Dermis blood vessel endothelial cell (primary cell): ENCODE results near the gene SLC8A1. TPM values are rescaled to one million over a fixed set of nuclear protein-coding genes. Genes with fewer than 3 reads are reported as not detected.
"Not testable (repeated sequence)": the region's sequence is repeated elsewhere in the genome, so short reads cannot be mapped to it uniquely, and the experiment has no call there.

Source experiments
- DNase-seq: peaks from one replicate; pipeline ENCODE4 v3.0.0; 2010
- total RNA-seq: library from RNA; depleted of rRNA; stranded (reverse); fragments of >200 nt; gene quantifications from 2 replicates; pipeline ENCODE4 v1.2.3, GENCODE V29; 2014

The SLC8A1 gene
- total RNA-seq, 1 donor from 2014 or later: 1.5 TPM

DNA sequence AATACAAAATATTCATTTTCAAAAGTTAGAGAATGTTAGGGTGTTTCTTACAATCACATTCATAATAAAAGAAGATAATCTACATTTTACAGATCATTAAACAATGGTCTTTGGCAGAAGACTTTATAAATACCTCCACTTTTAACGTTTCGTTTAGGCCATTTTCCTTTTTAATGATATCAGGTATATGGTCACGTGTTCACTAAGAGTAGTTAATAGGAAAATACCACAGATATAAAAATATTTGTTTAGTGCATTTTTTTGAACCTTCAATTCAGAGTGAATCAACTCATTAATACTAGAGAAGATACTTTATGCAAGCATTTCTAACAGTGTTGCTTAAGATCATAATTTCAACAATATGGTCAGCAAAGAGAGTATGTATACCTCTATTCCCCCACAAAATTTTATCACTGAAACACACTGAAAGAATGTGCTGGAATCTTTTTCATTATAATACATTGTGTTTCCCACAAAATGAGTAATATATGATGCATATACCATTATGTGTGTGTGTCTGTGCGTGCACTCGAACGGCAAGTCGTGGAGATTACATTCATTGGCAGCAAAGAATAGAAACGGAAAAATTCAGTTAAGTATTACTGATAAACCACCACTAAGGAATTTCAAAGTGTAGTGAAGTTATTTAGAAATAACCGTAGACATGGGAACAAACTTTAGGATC, 353.0 kb downstream of the SLC8A1 start:
- no peak for DNase-seq

DNA sequence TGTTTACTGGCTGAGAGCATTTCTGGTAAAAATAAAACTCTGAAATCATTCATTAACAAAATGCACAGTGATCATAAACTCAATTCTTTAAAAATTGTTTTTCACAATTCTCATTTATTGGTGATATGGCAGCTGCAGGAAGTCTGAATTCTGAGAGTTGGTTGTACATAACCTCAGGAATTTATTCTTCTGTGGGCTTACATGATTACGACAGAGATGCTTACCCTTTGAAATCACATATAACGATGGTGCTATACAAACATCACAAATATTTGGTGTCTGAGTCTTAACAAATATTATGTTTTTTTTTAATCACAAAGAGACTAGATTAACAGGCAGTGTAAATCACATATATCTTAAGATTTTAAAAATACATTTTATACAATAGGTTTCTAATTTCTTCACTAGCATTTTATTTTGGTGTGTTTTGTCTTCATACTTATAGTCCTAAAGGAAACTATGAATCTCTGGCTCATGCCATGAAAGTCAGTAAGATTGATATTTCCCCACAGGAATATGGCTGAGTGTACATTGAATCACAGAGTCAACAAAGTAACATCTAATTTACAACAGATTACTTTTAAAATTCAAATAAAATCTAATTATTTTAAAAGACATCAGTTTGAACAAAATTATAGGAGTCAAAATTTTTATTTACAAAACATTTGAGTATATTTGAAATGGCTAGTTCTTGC, 354.1 kb downstream of the SLC8A1 start:
- DNase-seq: no peak

- DNase-seq: no peak
Observed at GRCh38 chr2:40096360-40096759, 355.5 kb downstream of the SLC8A1 start.

- DNase-seq: no peak
Observed at GRCh38 chr2:40095000-40095399, 356.9 kb downstream of the SLC8A1 start.

DNA sequence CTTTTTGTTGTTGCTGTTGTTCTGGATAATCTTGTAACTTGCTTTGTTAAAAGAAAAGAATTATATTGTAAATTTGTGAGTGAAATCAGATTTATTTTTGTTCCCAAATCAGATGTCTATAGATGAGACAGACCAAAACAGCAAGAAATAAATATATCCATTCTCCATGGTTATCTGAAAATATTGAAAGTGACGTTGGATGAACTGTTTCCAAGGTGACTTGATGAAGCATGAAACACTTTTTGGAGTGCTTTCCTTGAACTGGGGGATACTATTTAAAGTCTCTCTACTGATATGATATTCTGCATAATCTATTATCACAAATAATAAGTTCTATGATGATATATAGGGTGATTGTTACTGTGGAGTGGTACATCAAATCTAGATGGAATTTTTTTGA, 357.4 kb downstream of the SLC8A1 start:
- no peak for DNase-seq

DNA sequence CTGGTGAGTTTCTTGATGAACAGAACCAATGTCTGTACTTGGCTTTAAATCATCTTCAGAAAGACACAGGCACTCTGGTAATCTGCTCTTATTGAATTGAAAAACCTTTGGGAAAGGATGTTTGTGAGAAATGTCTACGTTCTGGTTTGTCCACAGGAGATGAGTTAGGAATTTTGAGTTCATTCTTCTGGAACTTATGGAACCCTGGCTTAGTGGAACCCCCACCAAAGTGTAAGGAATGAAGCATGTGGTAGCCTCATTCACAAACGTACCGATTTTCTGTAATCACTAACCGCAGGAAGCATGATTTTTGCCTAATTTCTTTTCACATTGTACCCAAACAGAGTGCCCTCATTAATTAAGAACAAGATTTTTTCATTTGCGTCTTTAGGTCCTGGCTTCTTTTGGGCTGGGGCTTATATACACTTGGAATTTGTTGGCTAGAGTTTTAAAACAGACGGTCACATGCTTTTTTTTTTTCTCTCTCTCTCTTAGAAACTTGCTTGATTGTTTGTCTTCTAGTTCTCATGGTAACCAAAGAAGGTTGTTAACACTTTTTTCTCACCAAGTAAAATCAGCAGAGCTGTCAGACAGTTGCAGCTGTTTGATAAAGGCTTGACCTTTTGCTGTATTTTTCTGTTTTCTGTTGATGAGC, 358.7 kb downstream of the SLC8A1 start:
- no peak for DNase-seq

GRCh38 chr2:40090044-40090443, 361.8 kb downstream of the SLC8A1 start:
- no peak for DNase-seq

DNA sequence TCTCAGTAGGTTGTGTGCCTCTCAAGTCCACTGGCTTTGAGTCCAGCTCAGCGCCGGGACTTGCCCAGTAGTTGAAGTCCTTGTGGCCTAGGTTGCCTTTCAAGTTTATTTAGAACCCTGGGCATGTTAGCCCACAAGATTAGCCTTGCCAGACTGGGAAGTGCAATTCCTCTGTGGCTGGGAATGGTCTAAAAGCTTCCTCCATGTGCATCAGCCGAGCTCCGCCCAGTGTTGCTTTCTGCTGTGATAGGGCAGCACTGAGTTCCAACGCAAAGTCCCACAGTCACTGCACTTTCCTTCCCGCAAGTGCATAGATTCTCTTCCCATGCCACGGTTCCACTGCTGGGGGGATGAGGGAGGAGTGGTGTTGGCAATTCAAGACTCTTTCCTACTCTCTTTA, 364.0 kb downstream of the SLC8A1 start:
- DNase-seq: no peak

DNA sequence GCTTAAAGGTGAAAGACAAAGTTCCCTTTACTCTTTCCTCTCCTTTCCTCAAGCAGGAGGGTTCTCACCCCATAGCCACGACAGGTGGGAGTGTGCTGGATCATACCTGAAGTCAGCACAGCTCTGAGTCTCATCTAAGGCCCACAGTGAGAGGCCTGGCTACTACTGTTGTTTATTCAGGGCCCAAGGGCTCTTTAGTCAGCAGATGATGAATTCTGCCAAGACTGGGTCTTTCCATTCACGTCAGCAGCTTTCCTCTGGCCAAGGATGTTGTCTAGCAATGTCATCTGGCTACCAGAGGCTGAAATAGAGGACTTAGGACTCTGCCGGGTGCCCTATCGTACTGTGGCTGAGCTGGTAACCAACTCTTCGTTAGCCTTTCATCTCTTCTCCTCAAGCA, 364.5 kb downstream of the SLC8A1 start:
- DNase-seq: no peak

DNA sequence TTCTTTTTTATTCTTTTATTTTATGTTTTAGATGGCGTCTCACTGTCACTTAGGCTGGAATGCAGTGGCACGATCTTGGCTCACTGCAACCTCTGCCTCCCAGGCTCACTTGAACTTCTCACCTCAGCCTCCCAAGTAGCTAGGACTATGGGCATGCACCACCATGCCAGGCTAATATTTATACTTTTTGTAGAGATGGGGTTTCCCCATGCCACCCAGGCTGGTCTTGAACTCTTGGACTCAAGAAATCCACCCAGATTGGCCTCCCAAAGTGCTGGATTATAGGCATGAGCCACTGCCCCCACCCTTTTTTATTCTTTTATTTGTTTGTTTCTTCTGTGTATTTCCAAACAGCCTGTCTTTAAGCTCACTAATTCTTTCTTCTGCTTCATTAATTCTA, 366.1 kb downstream of the SLC8A1 start:
- no peak for DNase-seq

DNA sequence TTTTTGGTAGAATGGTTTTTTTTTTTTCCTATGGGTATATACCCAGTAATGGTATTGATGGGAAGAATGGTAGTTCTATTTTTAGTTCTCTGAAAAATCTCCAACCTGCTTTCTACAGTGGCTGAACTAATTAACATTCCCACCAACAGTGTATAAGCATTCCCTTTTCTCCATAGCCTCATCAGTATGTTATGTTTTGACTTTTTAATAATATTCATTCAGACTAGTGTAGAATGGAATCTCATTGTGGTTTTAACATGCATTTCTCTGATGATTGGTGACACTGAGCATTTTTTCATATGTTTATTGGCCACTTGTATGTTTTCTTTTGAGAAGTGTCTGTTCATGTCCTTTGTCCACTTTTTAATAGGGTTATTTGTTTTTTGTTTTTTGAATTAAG, 378.6 kb downstream of the SLC8A1 start:
- DNase-seq: not testable (repeated sequence)

DNA sequence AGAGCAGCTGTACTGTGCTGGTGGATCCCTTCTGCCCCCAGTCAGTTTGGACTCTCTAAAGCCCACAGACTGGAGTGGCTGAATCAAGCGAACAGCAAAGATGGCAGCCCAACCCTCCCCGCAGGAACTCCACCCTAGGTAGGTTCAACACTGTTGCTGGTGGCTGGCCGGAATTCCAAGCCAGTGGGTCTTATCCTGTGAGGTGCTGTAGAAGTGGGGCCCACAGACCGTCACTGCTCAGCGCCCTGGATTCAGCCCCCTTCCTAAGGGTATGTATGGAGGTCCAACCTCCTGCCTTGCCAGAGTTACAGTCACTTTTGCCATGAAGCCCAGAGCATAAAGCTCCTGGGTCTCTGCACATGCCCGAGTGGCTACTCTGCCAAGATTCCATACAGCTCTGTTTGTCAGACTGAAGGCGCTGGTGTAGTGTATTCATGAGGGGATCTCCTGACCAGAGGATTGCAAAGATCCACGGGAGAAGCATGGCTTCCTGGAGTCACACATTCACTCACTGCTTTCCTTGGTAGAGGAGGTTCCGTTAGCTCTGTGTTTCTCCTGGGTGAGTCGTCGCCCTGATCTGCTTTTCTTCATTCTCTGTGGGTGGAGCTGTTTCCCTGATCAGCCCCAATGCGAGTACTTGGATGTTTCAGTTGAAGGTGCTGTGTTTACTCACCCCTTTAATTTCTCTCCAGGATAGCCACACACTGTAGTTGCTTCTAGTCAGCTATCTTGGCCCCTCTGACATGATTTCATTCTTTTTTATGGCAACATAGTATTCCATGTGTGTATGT, 379.3 kb downstream of the SLC8A1 start:
- DNase-seq: no peak

DNA sequence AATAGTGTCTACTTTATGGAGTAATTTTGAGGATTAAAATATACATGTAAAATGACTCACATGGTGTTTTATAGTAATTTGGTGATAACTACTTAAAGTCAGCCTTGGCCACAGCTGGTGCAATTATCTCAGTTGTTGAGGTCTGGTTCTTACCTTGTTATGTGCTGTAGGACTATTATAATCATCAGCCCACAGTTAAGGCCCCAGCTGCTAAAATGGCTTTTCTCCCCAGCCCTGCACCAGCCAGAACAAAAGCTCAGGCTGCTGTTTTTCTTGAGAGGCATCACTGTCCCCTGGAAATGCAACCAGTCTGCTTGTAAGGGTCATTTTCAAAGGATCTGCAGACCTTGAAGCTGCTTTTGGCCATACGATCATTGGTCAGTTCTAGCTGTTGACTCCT, 389.5 kb downstream of the SLC8A1 start:
- no peak for DNase-seq

- DNase-seq: no peak
Observed at GRCh38 chr2:40049781-40050180, 402.1 kb downstream of the SLC8A1 start.

DNA sequence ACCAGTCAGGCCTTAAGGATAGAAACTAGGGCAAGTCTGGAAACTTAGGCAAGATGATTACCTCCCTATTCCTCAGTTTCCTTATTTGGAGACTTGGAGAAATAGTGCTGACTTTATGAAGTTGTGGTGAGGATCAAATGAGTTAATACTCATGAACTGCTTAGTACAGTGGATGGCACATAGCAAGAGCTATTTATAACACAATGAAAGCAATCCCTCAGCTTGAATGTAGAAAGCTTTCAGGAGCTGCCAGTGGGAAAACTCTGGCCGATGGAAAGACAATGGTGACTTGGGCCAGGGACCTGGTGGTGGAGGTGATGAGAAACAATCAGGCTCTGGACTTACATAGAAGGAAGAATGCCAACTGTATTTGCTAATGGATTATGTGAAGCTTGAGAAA, 403.4 kb downstream of the SLC8A1 start:
- DNase-seq: no peak

- no peak for DNase-seq
Observed at GRCh38 chr2:40047406-40047805, 404.5 kb downstream of the SLC8A1 start.
